ENCODE measurements around the gene SH2B2. TPM values are rescaled to one million over a fixed set of nuclear protein-coding genes. Genes with fewer than 3 reads are reported as not detected.

SH2B2 gene
- total RNA-seq, 4 donors from 2014 or later: 3.3 to 7.5 (median 3.7) TPM

GRCh38 chr7:102295346-102296178, 8.9 kb downstream of the SH2B2 start:
- no peak for TF ChIP-seq CTCF (IDR thresholded peaks at IDR 0.05; ENCODE audit: low read depth)

- TF ChIP-seq CTCF (IDR thresholded peaks at IDR 0.05; ENCODE audit: low read depth): no peak
These were observed 9.4 kb downstream of the SH2B2 start for GRCh38 chr7:102296179-102296438.

GRCh38 chr7:102296514-102296913, 9.8 kb downstream of the SH2B2 start:
- no peak for TF ChIP-seq CTCF (IDR thresholded peaks at IDR 0.05; ENCODE audit: low read depth)

GRCh38 chr7:102297487-102298218, 11.0 kb downstream of the SH2B2 start:
- no peak for TF ChIP-seq CTCF (IDR thresholded peaks at IDR 0.05; ENCODE audit: low read depth)

GRCh38 chr7:102300643-102301221, 14.1 kb downstream of the SH2B2 start:
- TF ChIP-seq CTCF (IDR thresholded peaks at IDR 0.05; ENCODE audit: low read depth): no peak

- TF ChIP-seq CTCF (IDR thresholded peaks at IDR 0.05; ENCODE audit: low read depth): no peak
These were observed 15.4 kb downstream of the SH2B2 start for GRCh38 chr7:102302025-102302424.

Data from subcutaneous adipose tissue (tissue), 4 donors.